Measurements from ENCODE around the gene CNDP1.

DNA sequence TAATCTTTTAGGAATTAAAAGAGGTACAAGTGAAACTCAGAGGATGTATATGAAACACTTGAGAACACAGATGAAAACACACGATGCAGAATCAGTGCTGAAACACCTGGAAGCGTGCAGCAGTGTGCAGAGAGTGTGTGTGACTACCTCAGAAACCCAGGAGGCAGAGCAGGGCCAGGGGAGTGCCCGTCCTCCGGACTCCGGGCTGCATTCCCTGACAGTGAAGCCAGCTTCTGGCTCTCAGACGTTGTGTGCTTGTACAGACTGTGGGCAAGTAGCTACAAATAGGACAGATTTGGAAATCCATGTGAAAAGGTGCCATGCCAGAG lies 98.0 kb downstream of the CNDP1 start:
- TF ChIP-seq, protein P1, sequence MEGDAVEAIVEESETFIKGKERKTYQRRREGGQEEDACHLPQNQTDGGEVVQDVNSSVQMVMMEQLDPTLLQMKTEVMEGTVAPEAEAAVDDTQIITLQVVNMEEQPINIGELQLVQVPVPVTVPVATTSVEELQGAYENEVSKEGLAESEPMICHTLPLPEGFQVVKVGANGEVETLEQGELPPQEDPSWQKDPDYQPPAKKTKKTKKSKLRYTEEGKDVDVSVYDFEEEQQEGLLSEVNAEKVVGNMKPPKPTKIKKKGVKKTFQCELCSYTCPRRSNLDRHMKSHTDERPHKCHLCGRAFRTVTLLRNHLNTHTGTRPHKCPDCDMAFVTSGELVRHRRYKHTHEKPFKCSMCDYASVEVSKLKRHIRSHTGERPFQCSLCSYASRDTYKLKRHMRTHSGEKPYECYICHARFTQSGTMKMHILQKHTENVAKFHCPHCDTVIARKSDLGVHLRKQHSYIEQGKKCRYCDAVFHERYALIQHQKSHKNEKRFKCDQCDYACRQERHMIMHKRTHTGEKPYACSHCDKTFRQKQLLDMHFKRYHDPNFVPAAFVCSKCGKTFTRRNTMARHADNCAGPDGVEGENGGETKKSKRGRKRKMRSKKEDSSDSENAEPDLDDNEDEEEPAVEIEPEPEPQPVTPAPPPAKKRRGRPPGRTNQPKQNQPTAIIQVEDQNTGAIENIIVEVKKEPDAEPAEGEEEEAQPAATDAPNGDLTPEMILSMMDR (IDR thresholded peaks at IDR 0.05): no peak
- no peak for TF ChIP-seq EZH2 (IDR thresholded peaks at IDR 0.05; ENCODE audit: borderline replicate concordance, insufficient read depth, low read depth, low read length, poor library complexity, severe bottlenecking)

Data from B cell (primary cell).